WTC11 (cell line): ENCODE data around the gene DTNB. TPM values are rescaled to one million over a fixed set of nuclear protein-coding genes. Genes with fewer than 3 reads are reported as not detected.

Source experiments
- ATAC-seq: fragments of 200-7000 bp; cut with Tn5 transposase; 2 replicates; pipeline ENCODE4 v1.10.0; 2021; ENCODE audit warnings: mild to moderate bottlenecking, moderate library complexity
- CTCF ChIA-PET: fragments of 300-600 bp; sonication (Branson Sonifier 250); formaldehyde crosslinking; loops from one replicate; lab custom pipeline; 2021; ENCODE audit warnings: antibody characterized with exemption; lab: Charles Lee
- POLR2A ChIA-PET: fragments of 350-600 bp; sonication (Branson Sonifier 250); formaldehyde crosslinking; loops from one replicate; lab custom pipeline; 2021; ENCODE audit warnings: antibody characterized with exemption; lab: Charles Lee
- DNase-seq: peaks from one replicate; pipeline ENCODE4 v3.0.0; 2021; ENCODE audit warnings: low spot score
- H3K27ac Mint-ChIP-seq: 2 replicates; pipeline ENCODE4 v1.8.0; 2021; ENCODE audit warnings: mixed read lengths
- H3K27me3 Mint-ChIP-seq: 2 replicates; pipeline ENCODE4 v1.8.0; 2021; ENCODE audit warnings: low read depth, mild to moderate bottlenecking, moderate library complexity, mixed read lengths
- H3K36me3 Mint-ChIP-seq: 2 replicates; pipeline ENCODE4 v1.8.0; 2021; ENCODE audit warnings: mixed read lengths
- H3K4me1 Mint-ChIP-seq: 2 replicates; pipeline ENCODE4 v1.8.0; 2022; ENCODE audit warnings: mixed read lengths
- H3K4me3 Mint-ChIP-seq: 2 replicates; pipeline ENCODE4 v1.8.0; 2021; ENCODE audit warnings: mild to moderate bottlenecking, moderate library complexity, mixed read lengths
- H3K9me3 Mint-ChIP-seq: 2 replicates; pipeline ENCODE4 v1.8.0; 2021; ENCODE audit warnings: mixed read lengths
- CBFB ChIP-seq: sonication (generic); formaldehyde crosslinking; IDR thresholded peaks from 2 replicates; pipeline ENCODE4 v1.8.1; 2022; ENCODE audit warnings: mild to moderate bottlenecking, low read depth, missing genetic modification reagents
- FOXJ3 ChIP-seq: sonication (generic); formaldehyde crosslinking; IDR thresholded peaks from 2 replicates; pipeline ENCODE4 v1.9.0; 2021; ENCODE audit warnings: missing genetic modification reagents, mild to moderate bottlenecking, borderline replicate concordance
- GABPB1 ChIP-seq: sonication (generic); formaldehyde crosslinking; IDR thresholded peaks from 2 replicates; pipeline ENCODE4 v1.8.1; 2023; ENCODE audit warnings: mild to moderate bottlenecking, missing genetic modification reagents
- MXD4 ChIP-seq: fragments of 250-450 bp; sonication (Bioruptor Pico); IDR thresholded peaks from 2 replicates; pipeline ENCODE4 v1.8.0; 2021; ENCODE audit warnings: mild to moderate bottlenecking, moderate library complexity, borderline replicate concordance
- NFATC4 ChIP-seq: fragments of 250-450 bp; sonication (Bioruptor Pico); IDR thresholded peaks from 2 replicates; pipeline ENCODE4 v1.9.0; 2021; ENCODE audit warnings: mild to moderate bottlenecking
- SMAD3 ChIP-seq: sonication (generic); formaldehyde crosslinking; IDR thresholded peaks from 2 replicates; pipeline ENCODE4 v1.8.0; 2022; ENCODE audit warnings: missing genetic modification reagents, mild to moderate bottlenecking, borderline replicate concordance
- TEAD4 ChIP-seq: sonication (generic); formaldehyde crosslinking; IDR thresholded peaks from 2 replicates; pipeline ENCODE4 v1.8.0; 2022; ENCODE audit warnings: mild to moderate bottlenecking, missing genetic modification reagents
- TP53 ChIP-seq: sonication (generic); formaldehyde crosslinking; IDR thresholded peaks from 2 replicates; pipeline ENCODE4 v1.8.1; 2023; ENCODE audit warnings: mild to moderate bottlenecking, missing genetic modification reagents
- ZBTB21 ChIP-seq: sonication (generic); formaldehyde crosslinking; IDR thresholded peaks from 2 replicates; pipeline ENCODE4 v1.8.1; 2023; ENCODE audit warnings: mild to moderate bottlenecking, missing genetic modification reagents, borderline replicate concordance
- ZNF121 ChIP-seq: sonication (generic); formaldehyde crosslinking; IDR thresholded peaks from 2 replicates; pipeline ENCODE4 v1.8.0; 2023; ENCODE audit warnings: missing genetic modification reagents
- ZNF232 ChIP-seq: sonication (generic); formaldehyde crosslinking; IDR thresholded peaks from 2 replicates; pipeline ENCODE4 v1.8.0; 2022; ENCODE audit warnings: mild to moderate bottlenecking, missing genetic modification reagents
- ZNF416 ChIP-seq: fragments of 250-450 bp; sonication (Bioruptor Pico); IDR thresholded peaks from 2 replicates; pipeline ENCODE4 v1.9.0; 2021; ENCODE audit warnings: mild to moderate bottlenecking, inconsistent platforms
- ZNF423 ChIP-seq: fragments of 250-450 bp; sonication (Bioruptor Pico); IDR thresholded peaks from 2 replicates; pipeline ENCODE4 v2.1.2; 2022; ENCODE audit warnings: mild to moderate bottlenecking, moderate library complexity
- total RNA-seq: library from RNA; stranded (reverse); gene quantifications from 3 replicates; pipeline ENCODE4 v1.2.3, GENCODE V29; 2021
- TF ChIP-seq, protein P1 (sequence below): sonication (generic); formaldehyde crosslinking; IDR thresholded peaks from 2 replicates; pipeline ENCODE4 v1.8.0; 2023; ENCODE audit warnings: missing genetic modification reagents, mild to moderate bottlenecking, borderline replicate concordance
- TF ChIP-seq, protein P2 (sequence below): sonication (generic); formaldehyde crosslinking; conservative IDR thresholded peaks from 2 replicates; pipeline ENCODE4 v1.8.1; 2022; ENCODE audit warnings: mild to moderate bottlenecking, missing genetic modification reagents
- TF ChIP-seq, protein P3 (sequence below): sonication (generic); formaldehyde crosslinking; IDR thresholded peaks from 2 replicates; pipeline ENCODE4 v1.8.1; 2023; ENCODE audit warnings: mild to moderate bottlenecking, missing genetic modification reagents
- TF ChIP-seq, protein P4 (sequence below): sonication (generic); formaldehyde crosslinking; IDR thresholded peaks from 2 replicates; pipeline ENCODE4 v1.8.0; 2022; ENCODE audit warnings: missing genetic modification reagents
- TF ChIP-seq, protein P5 (sequence below): fragments of 200-600 bp; IDR thresholded peaks from 2 replicates; pipeline ENCODE4 v1.8.0; 2022; ENCODE audit warnings: antibody characterized with exemption
- TF ChIP-seq, protein P6 (sequence below): sonication (generic); formaldehyde crosslinking; IDR thresholded peaks from 2 replicates; pipeline ENCODE4 v1.8.0; 2022; ENCODE audit warnings: mild to moderate bottlenecking, missing genetic modification reagents

The DTNB gene
- total RNA-seq, 1 experiment from 2014 or later: 39.9 TPM

DNA sequence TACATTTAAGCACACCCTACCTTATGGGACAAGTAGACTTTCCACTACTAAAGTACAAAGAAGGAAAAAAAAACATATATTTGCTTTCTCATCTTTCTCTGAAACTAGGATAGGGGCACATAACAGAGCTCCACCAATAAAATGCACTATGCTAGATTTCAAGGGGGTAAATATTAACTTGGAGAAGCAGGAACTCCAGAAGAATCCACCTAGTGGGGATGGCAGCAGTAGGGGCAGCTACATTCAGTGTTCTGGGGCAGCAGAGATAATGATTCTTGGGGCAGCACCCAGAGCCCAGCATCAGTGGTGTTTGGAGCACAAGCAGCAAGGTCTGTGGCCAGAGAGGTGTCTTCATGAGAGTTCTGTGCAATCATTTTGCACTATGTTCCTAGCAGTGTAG is 64.7 kb downstream of the DTNB start (continued):
- TF ChIP-seq, protein P1, sequence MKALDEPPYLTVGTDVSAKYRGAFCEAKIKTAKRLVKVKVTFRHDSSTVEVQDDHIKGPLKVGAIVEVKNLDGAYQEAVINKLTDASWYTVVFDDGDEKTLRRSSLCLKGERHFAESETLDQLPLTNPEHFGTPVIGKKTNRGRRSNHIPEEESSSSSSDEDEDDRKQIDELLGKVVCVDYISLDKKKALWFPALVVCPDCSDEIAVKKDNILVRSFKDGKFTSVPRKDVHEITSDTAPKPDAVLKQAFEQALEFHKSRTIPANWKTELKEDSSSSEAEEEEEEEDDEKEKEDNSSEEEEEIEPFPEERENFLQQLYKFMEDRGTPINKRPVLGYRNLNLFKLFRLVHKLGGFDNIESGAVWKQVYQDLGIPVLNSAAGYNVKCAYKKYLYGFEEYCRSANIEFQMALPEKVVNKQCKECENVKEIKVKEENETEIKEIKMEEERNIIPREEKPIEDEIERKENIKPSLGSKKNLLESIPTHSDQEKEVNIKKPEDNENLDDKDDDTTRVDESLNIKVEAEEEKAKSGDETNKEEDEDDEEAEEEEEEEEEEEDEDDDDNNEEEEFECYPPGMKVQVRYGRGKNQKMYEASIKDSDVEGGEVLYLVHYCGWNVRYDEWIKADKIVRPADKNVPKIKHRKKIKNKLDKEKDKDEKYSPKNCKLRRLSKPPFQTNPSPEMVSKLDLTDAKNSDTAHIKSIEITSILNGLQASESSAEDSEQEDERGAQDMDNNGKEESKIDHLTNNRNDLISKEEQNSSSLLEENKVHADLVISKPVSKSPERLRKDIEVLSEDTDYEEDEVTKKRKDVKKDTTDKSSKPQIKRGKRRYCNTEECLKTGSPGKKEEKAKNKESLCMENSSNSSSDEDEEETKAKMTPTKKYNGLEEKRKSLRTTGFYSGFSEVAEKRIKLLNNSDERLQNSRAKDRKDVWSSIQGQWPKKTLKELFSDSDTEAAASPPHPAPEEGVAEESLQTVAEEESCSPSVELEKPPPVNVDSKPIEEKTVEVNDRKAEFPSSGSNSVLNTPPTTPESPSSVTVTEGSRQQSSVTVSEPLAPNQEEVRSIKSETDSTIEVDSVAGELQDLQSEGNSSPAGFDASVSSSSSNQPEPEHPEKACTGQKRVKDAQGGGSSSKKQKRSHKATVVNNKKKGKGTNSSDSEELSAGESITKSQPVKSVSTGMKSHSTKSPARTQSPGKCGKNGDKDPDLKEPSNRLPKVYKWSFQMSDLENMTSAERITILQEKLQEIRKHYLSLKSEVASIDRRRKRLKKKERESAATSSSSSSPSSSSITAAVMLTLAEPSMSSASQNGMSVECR: no peak
- no peak for TF ChIP-seq ZNF121 (CRISPR knock-in tag)
- TF ChIP-seq CBFB (CRISPR knock-in tag): no peak
- no peak for TF ChIP-seq SMAD3 (CRISPR knock-in tag)
- TF ChIP-seq GABPB1 (CRISPR knock-in tag): no peak
- TF ChIP-seq, protein P2, sequence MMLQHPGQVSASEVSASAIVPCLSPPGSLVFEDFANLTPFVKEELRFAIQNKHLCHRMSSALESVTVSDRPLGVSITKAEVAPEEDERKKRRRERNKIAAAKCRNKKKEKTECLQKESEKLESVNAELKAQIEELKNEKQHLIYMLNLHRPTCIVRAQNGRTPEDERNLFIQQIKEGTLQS (CRISPR knock-in tag): no peak
- TF ChIP-seq, protein P3, sequence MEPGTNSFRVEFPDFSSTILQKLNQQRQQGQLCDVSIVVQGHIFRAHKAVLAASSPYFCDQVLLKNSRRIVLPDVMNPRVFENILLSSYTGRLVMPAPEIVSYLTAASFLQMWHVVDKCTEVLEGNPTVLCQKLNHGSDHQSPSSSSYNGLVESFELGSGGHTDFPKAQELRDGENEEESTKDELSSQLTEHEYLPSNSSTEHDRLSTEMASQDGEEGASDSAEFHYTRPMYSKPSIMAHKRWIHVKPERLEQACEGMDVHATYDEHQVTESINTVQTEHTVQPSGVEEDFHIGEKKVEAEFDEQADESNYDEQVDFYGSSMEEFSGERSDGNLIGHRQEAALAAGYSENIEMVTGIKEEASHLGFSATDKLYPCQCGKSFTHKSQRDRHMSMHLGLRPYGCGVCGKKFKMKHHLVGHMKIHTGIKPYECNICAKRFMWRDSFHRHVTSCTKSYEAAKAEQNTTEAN (CRISPR knock-in tag): no peak
- no peak for TF ChIP-seq ZNF232 (CRISPR knock-in tag)
- no peak for TF ChIP-seq TP53 (CRISPR knock-in tag)
- TF ChIP-seq MXD4 (CRISPR knock-in tag): no peak
- TF ChIP-seq NFATC4 (CRISPR knock-in tag): no peak
- no peak for TF ChIP-seq FOXJ3 (CRISPR knock-in tag)
- TF ChIP-seq ZBTB21 (CRISPR knock-in tag): no peak
- TF ChIP-seq, protein P4, sequence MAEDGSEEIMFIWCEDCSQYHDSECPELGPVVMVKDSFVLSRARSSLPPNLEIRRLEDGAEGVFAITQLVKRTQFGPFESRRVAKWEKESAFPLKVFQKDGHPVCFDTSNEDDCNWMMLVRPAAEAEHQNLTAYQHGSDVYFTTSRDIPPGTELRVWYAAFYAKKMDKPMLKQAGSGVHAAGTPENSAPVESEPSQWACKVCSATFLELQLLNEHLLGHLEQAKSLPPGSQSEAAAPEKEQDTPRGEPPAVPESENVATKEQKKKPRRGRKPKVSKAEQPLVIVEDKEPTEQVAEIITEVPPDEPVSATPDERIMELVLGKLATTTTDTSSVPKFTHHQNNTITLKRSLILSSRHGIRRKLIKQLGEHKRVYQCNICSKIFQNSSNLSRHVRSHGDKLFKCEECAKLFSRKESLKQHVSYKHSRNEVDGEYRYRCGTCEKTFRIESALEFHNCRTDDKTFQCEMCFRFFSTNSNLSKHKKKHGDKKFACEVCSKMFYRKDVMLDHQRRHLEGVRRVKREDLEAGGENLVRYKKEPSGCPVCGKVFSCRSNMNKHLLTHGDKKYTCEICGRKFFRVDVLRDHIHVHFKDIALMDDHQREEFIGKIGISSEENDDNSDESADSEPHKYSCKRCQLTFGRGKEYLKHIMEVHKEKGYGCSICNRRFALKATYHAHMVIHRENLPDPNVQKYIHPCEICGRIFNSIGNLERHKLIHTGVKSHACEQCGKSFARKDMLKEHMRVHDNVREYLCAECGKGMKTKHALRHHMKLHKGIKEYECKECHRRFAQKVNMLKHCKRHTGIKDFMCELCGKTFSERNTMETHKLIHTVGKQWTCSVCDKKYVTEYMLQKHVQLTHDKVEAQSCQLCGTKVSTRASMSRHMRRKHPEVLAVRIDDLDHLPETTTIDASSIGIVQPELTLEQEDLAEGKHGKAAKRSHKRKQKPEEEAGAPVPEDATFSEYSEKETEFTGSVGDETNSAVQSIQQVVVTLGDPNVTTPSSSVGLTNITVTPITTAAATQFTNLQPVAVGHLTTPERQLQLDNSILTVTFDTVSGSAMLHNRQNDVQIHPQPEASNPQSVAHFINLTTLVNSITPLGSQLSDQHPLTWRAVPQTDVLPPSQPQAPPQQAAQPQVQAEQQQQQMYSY: no peak

DNA sequence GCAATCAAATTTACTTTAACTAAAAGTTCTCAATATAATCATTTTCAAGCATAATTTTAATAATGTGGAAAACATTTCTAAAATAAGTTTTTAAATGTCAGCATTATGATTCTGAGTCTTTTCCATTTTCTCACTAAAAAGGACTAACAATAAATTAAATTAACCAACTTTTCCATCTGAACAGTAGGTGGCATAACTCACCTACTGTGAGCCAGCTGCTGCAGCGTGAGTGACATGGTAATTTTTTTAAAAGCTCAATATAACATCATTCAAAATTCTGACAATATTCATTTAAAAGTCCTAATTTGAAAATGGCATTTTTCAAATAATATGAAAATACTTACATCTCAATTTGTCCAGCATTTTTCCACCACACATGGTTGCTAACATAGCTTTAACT is 66.5 kb downstream of the DTNB start:
- Mint-ChIP-seq H3K36me3 (no peaks in the 10 kb centered on the region), H3K27me3 (no peaks in the 10 kb centered on the region), H3K27ac (no peak overlapping the region), H3K4me3 (no peak overlapping the region), H3K9me3 (no peaks in the 10 kb centered on the region), H3K4me1 (no peaks in the 10 kb centered on the region; the same call in 1 of the 2 replicates)
- ChIA-PET POLR2A (interaction anchor here (1.2 kb wide), 1 partner anchor 67 kb away, joined by 3 read pairs; the partner anchor contains the start of gene DTNB), CTCF (interaction anchor here (0.6 to 3.8 kb wide), 24 partner anchors 8 to 297 kb away, joined by 3 to 90 read pairs (median 4); no protein-coding TSS in a partner anchor)
- DNase-seq (no peak), ATAC-seq (no peak)
- TF ChIP-seq, protein P5, sequence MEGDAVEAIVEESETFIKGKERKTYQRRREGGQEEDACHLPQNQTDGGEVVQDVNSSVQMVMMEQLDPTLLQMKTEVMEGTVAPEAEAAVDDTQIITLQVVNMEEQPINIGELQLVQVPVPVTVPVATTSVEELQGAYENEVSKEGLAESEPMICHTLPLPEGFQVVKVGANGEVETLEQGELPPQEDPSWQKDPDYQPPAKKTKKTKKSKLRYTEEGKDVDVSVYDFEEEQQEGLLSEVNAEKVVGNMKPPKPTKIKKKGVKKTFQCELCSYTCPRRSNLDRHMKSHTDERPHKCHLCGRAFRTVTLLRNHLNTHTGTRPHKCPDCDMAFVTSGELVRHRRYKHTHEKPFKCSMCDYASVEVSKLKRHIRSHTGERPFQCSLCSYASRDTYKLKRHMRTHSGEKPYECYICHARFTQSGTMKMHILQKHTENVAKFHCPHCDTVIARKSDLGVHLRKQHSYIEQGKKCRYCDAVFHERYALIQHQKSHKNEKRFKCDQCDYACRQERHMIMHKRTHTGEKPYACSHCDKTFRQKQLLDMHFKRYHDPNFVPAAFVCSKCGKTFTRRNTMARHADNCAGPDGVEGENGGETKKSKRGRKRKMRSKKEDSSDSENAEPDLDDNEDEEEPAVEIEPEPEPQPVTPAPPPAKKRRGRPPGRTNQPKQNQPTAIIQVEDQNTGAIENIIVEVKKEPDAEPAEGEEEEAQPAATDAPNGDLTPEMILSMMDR: 0 out of 2 replicates have a peak, but pooled peaks have one; percentile 21
- TF ChIP-seq NFATC4 (CRISPR knock-in tag) (no peak), TEAD4 (CRISPR knock-in tag) (no peak), ZNF423 (CRISPR knock-in tag) (no peak), ZNF416 (CRISPR knock-in tag) (no peak)
- TF ChIP-seq, protein P6, sequence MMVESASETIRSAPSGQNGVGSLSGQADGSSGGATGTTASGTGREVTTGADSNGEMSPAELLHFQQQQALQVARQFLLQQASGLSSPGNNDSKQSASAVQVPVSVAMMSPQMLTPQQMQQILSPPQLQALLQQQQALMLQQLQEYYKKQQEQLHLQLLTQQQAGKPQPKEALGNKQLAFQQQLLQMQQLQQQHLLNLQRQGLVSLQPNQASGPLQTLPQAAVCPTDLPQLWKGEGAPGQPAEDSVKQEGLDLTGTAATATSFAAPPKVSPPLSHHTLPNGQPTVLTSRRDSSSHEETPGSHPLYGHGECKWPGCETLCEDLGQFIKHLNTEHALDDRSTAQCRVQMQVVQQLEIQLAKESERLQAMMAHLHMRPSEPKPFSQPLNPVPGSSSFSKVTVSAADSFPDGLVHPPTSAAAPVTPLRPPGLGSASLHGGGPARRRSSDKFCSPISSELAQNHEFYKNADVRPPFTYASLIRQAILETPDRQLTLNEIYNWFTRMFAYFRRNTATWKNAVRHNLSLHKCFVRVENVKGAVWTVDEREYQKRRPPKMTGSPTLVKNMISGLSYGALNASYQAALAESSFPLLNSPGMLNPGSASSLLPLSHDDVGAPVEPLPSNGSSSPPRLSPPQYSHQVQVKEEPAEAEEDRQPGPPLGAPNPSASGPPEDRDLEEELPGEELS (CRISPR knock-in tag): no peak
- TF ChIP-seq, protein P1: no peak
